Choroid plexus epithelial cell (primary cell): ENCODE results near the gene DYNC1I1.
A peak's percentile ranks its signal among the peaks of the same experiment; 100 is the strongest.

Experiments
- DNase-seq: peaks from one replicate; pipeline ENCODE4 v3.0.0-alpha.2; 2010; ENCODE audit warnings: low read depth
- H3K4me3 ChIP-seq: 2 replicates; pipeline ENCODE4 v1.5.1; 2011; ENCODE audit warnings: low read depth, mild to moderate bottlenecking, control low read depth, low read length, moderate library complexity
- TF ChIP-seq, protein P1 (sequence below): conservative IDR thresholded peaks from 2 replicates; pipeline ENCODE4 v1.5.1; 2011; ENCODE audit warnings: low read depth, mild to moderate bottlenecking, control low read depth, inconsistent platforms, low read length, moderate library complexity

DYNC1I1 gene

DNA sequence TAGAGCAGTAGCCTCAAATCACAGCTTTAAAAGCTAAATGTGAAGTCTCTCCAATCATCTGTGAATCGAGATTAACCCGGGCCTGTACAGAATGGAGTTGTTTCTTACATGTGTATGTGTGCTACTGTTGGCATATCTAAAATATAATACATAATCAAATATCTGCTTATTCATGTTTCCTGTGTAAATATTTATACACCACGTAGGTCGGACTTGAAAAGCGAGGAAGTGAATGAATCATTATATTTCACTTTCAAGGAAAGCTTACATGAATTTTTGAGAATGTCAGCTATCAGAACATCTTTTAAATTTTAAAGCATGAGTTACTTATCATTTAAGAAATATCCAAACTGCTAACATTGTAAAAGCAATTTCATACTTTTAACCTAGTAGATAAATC, 316.2 kb downstream of the DYNC1I1 start:
- TF ChIP-seq, protein P1, sequence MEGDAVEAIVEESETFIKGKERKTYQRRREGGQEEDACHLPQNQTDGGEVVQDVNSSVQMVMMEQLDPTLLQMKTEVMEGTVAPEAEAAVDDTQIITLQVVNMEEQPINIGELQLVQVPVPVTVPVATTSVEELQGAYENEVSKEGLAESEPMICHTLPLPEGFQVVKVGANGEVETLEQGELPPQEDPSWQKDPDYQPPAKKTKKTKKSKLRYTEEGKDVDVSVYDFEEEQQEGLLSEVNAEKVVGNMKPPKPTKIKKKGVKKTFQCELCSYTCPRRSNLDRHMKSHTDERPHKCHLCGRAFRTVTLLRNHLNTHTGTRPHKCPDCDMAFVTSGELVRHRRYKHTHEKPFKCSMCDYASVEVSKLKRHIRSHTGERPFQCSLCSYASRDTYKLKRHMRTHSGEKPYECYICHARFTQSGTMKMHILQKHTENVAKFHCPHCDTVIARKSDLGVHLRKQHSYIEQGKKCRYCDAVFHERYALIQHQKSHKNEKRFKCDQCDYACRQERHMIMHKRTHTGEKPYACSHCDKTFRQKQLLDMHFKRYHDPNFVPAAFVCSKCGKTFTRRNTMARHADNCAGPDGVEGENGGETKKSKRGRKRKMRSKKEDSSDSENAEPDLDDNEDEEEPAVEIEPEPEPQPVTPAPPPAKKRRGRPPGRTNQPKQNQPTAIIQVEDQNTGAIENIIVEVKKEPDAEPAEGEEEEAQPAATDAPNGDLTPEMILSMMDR, result no peak
- DNase-seq, result peak; percentile 34
- no peak overlapping the region for H3K4me3 ChIP-seq

DNA sequence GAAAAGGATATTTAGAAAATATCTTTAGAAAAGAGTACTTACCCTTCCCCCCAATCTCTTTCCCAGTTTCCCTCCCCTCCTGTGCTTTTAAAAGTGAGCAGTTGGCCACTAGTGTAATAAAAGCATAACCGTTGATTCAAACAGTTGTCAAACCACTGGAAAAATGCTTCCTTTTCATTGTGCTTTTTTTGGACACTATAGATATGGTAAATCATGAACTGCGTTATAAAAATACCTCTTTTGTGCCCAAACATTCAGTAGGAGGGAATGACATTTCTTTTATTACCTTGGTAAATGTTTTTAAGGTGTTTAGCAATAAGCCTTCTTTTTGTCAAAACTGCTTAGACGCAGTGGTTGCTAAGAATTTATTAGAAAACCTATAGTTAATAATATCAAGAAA, 317.2 kb downstream of the DYNC1I1 start:
- no peak for DNase-seq
- no peak overlapping the region for H3K4me3 ChIP-seq
- TF ChIP-seq, protein P1, result no peak

DNA sequence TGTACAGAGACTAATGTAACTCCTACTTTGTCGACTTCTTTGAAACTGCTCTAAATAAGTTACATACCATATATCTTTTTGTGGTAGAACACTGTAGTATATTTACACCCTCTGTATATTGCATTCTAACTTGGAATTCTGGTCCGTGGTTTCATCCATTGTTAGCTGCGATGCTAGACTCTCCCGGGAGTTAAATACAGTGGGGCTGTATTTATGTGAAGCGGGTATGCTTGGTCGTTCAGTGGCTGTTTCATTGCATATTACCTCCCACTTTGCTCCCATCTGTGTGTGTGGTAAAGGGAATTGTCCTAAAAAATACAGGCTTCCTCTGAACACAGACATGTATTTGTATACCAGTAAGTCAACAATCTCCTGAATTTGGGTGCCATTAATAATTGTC, 318.4 kb downstream of the DYNC1I1 start:
- TF ChIP-seq, protein P1, result no peak
- no peak overlapping the region for H3K4me3 ChIP-seq
- DNase-seq, result no peak

DNA sequence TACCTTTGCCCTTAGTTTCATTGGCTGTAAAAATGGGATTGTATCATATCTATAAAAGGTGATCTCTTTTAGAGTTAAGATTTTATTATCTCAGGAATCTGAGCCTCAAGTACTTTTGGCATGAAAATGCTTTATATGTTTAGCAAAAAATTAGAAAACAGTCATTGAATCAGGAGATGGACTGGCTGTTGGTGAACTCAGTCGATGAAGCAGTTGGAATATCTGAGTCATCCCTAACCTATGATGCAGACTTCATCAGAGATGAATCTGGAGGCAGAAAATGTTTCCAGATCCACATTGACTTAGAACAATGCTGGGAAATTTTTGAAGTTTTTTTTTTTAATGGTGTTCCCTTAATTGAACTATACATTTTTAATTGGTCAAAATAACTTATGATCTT, 321.1 kb downstream of the DYNC1I1 start:
- DNase-seq, result peak; percentile 81
- TF ChIP-seq, protein P1, result no peak
- no peak overlapping the region for H3K4me3 ChIP-seq

DNA sequence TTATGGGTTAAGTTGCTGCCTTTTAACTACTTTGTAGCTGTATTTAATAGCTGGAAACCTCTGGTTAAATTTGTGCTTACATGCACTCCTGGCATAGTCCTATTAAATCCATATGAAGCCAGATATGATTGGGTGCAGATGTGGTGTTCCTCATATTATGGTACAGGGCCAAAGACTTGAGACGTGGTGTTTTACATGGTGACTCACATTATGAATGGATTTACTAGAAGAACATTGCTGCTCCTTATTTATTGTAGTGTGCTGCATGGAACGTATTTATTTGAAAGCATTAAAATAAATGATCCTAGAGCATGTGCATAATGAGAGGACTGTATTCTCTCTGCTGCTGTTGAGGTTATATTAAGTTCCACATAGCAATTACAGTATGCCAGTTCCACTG, 325.5 kb downstream of the DYNC1I1 start:
- H3K4me3 ChIP-seq, result no peak overlapping the region
- no peak for DNase-seq
- TF ChIP-seq, protein P1, result no peak

DNA sequence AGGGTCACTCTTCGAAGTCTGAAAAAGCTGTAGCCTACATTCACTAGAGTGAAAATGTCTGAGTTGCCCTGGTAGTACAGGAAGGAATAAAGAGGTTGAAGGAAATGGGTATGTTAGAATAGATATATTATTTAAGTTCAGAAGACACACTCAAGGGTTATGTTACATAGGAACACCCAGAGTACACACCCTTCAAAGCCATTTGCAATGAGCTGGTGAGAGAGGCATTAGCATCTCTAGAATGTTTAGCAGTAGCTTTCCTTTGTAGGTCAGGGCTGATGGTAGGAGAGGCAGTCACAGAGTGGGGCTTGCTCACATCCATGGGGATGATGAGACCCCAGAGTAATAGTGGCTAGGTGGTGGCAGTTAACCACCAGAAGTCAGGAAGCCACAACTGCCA, 328.4 kb downstream of the DYNC1I1 start:
- TF ChIP-seq, protein P1, result no peak
- no peak for DNase-seq
- H3K4me3 ChIP-seq, result no peak overlapping the region

DNA sequence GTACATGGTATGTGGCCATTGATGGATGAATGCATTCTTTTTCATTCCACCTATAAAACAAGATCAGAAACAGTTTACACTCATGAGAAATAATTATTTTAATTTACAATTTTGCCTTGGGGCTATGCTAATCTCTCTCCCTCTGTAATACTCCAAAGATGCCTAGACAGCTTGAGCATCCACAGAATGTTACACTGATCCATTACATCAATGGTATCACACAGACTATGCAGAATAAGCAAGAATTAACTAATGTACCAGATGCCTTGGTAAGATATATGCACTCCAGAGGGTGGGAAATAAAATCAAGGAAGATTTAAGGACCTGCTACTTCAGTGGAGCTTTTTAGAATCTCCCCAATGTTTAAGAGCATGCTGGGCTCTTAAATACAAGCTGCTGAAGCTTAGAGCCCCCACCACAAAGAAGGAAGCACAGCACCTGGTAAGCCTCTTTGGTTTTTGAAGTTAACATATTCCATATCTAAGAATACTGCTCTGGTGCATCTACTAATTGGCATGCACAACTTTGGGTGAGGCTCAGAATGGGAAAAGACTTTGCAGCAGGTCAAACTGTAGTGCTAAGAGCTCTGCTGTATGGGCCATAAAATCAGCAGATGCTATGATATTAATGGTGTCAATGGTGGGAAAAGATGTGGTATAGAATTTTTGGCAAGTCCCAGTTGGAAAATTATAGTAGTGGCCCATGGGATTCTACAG, 329.9 kb downstream of the DYNC1I1 start:
- DNase-seq, result no peak
- no peak overlapping the region for H3K4me3 ChIP-seq
- TF ChIP-seq, protein P1, result no peak
